Prostate gland (tissue), 2 donors: Measurements from ENCODE around the gene OSBPL3.

Experiments used
- CTCF ChIP-seq, 4 experiments: fragments of 200-600 bp in 2 of 4; fragments of 450-650 bp in 2 of 4; sonication (generic) in 2 of 4; IDR thresholded peaks; 1 replicate in 3 of 4; 2 replicates in 1 of 4; pipeline ENCODE4 v1.5.1; 2016 to 2019; ENCODE audit warnings: antibody characterized with exemption in 4 of 4, mild to moderate bottlenecking in 2 of 4, moderate library complexity in 2 of 4
- POLR2A ChIP-seq: fragments of 450-650 bp; IDR thresholded peaks from one replicate; pipeline ENCODE4 v1.6.1; 2016; ENCODE audit warnings: antibody characterized with exemption, mild to moderate bottlenecking
- POLR2AphosphoS5 ChIP-seq: sonication (generic); formaldehyde crosslinking; IDR thresholded peaks from one replicate; pipeline ENCODE4 v1.6.1; 2017; ENCODE audit warnings: antibody characterized with exemption

GRCh38 chr7:24874791-24875190 lies 105.2 kb downstream of the OSBPL3 start:
- TF ChIP-seq POLR2AphosphoS5 (no peak), CTCF (IDR thresholded peaks at IDR 0.05) (no peak), POLR2A (no peak)
